Islet of Langerhans (tissue), 1 donor: ENCODE results near the gene CCDC39.

ENCODE experiments used
- FAIRE-seq: peaks from one replicate; lab custom pipeline; 2011; peaks lifted over from hg19 to GRCh38; lab: Jason Lieb, UNC

The CCDC39 gene

DNA sequence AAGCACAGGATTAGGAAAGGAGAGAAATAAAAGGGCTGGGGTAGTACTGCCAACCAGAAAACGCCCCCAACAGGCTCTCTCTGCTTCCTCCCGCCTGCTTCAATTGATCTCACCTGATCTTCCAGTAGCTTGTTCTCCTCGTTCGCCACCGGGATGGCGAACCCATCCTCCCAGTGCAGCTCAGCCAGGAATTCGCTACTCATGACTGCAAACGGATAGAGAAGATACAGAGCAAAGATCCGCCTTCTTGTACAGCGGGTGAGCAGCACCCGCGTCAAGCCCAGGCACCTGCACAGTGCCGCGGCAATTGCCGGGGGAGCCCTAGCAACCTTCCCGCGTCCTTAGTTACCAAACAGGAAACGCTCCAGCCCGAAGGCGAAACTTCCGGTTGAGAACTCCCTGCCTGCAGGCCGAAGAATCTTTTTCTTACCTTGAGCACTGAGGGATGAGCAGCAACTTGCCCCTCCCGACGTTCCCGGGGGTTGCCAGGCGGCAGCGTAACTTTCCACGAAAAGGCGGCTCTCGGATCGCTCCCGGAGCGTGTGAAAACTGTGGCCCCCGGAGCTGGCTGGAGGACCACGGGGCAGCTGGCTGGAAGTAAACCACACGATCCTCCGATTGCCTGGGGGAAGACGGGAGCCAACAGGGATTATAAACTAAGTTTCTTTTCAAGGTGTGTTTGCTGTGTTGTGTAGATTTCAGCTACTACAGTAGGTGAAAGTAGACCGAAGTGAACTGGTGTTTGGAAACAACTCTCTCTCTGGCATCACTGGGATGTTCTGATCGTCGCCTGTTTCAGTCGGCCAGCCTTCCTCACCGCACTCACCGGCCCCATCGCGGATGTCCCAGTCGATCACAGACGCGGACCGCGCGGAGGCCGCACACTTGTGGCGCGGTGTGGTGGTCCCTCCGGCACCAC is at the start of gene CCDC39:
CCDC39 (minus strand) TSS at position 312 of the 919 bp plus-strand sequence; CDS start at position 203, 109 bp downstream.
- no peak for FAIRE-seq

DNA sequence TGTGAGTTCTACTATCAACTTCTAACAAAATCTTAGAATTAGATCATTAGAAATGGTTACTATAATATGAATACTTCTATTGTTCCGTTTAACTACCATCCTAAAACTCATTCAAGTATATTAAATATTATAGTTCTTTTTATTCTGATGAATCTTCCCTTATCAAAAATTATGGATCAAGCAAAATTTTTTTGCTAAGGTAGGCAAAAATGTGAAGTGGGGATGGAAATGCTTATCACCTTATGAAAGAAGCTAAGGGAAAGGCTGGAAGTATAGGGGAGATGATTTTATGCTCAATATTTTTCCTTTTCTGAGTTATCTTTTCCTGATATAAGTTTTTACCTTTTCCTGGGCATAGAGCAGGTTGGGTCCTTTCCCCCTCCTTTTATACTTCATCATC is 40.7 kb upstream of the CCDC39 start:
- FAIRE-seq = no peak

DNA sequence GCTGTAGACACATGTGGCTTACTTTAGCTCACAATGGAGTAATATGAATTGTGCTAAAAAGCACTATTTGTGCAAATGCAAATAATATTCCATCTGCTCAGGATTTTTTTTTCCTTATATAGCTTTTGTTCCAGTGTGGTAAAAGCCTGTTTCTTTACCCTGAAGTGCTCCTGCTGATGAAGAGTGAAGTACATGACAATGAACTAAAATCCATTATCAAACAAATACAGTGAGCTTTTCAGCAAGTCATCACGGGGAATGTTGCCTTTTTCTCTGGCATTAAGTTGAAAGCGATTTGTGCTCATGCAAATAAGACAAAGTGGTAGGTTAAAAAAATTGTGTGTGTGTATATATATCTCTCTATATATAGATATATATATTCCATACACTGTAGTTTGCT is 28.6 kb upstream of the CCDC39 start:
- FAIRE-seq = no peak

DNA sequence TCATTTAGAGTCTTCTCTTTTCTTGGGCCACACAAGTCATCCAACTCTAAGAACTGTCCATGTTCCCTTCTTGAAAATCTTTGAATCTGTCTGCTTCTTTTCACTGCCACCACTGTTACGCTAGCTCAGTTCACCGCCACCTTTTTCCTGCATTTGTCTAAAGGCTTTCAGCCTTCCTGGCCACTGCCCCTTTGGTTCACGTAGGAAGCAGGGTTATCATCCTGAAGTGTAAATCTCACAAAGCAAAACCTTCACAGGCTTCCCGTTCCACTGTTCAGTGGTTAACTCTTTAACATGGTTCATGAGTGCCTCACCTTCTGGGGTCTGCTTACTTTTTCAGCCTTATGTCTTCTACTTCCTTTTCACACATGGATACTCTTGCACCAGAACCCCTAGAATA is 26.3 kb upstream of the CCDC39 start:
- FAIRE-seq = no peak

DNA sequence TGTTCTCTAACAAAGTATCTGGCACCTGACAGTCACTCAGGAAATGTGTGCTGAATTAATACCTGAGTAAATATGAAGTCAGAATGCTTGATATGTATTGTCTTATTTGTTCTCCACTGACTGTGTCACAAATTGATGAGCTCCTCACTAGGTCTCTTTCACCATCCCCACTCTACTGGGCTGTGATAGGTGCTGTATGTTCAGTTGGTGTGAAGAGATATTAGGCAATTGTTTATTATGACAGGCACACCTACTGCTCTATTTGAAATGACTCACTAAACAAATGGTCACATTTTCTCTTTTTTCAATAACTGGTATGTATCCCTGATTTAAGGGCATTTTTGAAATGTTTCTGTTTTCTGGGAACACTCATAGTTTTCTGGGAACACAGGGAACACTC is 25.2 kb upstream of the CCDC39 start:
- no peak for FAIRE-seq

DNA sequence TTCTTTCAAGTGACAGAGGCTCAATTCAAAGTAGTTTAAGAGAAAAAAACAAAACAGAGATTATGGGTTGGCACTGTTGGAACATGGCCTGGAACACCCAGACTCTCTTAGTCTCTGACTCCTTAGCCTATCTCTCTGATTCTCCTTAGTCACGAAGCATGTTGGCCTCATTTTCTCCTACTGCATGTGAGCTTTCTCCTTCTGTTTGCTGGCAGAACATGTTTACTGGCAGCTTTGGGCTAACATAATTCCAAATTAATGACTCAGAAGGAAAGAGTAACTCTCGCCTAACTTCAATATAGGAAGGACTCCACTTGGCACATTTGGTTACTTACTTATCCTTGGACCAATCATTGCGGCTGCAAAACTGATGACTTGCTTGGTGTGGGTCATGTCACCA is 21.7 kb upstream of the CCDC39 start:
- FAIRE-seq = no peak

DNA sequence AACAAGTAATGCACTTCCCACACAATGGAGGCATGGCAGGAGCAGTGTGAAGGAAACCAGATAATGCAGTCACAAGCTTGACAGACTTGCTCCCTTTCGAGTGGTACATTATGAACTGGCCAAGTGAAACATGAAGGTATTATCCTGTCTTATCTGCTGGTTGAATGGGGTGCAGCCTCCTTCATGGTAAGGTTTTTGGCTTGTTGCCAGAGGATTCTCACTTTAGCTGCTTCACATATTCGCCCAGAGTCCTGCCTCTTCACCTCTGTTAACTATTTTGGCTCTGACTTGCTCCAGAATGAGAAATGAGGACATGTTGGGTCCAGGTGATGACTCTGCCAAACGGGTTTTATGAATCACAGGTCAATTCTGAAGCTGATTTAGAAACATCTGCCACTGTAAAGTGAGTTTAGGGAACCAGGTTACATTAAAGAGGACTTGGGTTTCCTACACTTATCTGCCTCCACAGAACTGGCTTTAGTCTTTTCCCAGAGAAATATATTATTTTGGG is 19.5 kb upstream of the CCDC39 start:
- no peak for FAIRE-seq

DNA sequence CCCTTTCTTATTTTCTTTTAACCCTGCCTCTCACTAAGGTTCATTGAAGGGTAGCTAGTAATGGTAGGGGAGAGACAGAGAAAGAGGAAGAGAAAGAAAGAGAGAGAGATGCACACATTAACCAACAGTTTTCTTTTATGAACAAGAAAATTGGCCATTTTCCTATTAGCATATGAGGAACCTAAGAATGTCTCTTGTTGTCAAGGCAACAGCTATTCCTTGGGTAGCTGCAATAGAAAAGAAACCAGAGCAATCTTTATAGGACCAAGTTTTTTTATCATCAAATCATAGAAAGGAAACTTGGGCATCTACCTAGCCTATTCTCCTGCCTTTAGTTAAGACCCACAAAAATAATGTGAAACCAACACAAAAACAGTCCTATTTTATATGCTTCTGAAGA is 15.0 kb upstream of the CCDC39 start:
- no peak for FAIRE-seq

DNA sequence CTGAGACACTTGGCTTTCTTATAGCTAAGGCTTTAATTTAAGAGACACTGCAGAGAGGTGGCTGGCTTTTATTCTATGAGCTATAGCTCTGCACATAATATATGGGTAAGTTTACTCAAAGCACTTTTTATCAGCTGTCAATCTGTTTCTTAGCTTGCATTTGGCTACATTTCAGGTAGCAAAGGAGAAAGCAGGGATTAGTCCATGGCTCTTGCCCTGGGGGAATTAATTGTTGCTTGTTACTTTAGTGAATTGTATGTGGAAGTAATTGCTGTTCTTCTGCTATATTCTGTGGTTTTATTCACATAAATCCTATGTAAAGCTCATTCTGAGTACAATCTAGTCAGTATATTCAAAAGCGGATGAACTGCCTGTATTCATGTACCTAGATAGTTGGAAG is 14.4 kb upstream of the CCDC39 start:
- FAIRE-seq = no peak

DNA sequence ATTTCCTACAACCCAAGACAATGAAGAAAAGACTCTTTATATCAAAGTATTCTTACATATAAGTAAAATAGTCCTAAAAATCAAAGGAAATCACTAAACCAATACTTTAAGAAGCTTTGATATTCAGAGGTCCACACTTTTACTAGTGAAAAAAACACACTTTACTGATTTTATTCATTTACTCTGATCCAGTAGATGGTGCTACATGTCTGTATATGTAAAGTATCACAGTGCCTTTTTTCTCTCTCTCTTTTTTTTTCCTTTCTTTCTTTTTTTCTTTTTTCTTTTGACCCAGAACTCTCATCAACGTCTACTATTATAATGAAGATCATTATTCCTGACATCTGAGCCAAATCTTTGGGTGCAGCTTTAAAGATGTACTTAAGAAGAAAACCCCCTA is 10.8 kb upstream of the CCDC39 start:
- FAIRE-seq = no peak

DNA sequence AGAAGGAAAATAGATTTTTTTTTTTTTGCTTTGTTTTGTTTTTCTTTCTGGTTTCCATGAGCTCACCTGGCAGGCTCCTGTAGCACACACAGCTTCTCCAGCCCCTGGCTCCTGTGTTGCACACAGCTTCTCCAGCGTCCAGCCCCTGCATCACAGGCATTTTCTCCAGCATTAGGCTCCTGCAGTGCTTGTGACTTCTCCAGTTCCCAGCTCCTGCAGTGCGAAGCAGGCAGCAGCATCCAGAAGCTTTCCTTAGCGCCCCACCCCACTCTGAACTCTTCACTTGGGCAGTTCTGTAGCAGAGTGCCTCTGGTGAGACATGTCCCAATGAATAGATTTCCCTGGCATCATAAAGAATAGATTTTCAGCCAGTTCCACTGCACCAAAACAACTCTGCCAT is 5.5 kb upstream of the CCDC39 start:
- no peak for FAIRE-seq

DNA sequence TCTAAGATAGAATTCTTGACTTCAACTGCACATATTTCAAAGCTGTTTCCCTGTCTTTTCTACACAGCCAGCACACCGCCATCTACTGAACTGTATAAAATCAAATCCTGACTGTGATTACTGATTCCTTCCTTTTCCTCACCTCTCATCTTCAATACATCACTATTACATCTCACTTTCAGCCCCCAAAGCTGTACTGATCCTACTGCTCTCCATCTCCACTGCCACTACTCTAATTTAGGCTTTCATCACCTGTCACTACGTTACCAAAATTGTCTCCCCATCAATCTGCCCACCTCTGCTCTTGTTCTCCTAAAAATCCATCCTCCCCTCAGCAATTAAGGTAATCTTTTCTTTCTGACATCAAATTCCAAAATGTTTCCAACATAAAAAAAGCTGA is 4.5 kb upstream of the CCDC39 start:
- FAIRE-seq = no peak

DNA sequence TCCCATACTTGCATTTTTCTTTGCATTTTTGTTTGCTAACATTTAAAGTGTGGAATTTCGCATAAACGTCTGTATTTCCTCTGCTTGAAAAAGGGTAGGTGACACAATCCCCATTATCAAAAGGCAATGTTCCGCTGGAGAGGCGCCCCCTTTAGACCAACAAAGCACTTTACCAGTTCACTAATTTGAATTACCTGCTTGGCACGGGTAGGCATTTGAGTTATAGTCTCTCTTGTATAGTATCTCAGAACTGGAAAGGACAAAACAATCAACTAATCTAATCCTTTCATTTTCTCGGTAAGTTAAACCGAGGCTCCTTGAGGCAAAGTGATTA is 775 bp upstream of the CCDC39 start:
- FAIRE-seq = peak; percentile 24

DNA sequence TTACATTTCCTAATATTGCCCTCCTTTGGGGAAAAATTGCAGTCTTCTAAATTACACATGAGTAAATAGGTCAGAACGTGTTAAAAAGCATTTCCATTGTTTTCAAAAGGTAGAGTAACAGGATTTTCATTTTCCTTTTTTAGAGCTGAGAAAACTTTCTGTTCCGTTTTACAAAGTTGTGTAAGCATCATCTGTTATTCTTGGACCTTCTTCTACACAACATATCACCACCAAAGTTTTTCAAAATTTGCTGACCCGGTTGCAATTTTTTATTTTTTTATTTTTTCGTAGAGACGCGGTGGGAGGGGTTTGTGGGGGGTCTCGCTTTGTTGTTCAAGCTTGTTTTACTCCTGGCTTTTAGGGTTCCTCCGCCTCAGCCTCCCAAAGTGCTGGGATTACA is 1.1 kb downstream of the CCDC39 start:
- FAIRE-seq = no peak

DNA sequence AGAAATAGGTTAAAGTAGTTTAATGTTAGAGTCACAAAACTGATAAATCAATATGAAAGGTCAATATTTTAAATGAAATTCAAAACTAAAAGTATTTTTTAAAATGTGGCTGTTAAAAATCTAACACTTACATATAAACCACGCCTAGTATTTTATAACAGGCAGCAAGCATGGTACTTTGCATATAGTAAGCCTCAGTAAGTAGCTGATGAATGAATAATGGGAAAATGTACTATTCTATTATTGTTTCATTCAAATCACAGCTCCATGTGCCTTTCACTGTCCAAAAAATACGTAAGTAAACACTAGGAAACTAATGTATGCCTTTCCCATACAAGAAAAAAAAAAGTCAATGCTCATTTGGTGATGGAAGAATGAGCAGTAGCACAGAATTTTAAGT is 17.8 kb downstream of the CCDC39 start:
- FAIRE-seq = no peak

DNA sequence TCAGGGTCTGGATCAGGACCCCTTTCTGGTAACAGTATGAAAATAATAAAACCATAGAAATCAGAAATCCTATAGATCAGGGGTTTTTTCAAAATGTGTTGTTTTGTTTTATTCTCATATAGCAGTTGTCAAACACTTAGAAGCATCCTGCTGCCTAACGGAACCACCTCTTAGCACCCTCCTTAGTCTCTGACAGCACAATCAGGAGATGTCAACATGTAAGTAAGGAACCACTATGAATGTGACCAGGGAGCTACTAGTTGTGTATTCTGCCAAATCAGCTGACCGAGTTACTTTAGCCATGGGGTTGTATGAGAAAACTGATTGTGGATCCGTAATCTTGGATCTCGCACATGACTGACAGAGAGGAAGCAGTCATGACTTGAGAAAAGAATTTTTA is 22.2 kb downstream of the CCDC39 start:
- FAIRE-seq = no peak

DNA sequence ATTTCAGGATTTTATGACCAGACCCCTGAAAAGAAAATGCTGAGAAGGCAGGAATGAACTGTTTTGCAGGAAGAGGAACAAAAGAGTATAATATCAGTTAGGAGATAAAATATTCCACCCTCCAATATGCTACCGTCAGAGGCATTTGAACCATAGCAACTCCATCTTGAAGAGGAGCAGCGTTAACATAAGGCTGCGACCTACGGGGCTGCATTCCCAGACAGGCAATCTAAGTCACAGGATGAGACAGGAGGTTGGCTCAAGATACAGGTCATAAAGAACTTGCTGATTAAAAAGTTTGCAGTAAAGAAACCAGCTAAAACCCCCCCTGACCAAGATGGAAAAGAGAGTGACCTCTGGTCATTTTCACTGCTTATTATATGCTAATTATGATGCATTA is 22.9 kb downstream of the CCDC39 start:
- no peak for FAIRE-seq

DNA sequence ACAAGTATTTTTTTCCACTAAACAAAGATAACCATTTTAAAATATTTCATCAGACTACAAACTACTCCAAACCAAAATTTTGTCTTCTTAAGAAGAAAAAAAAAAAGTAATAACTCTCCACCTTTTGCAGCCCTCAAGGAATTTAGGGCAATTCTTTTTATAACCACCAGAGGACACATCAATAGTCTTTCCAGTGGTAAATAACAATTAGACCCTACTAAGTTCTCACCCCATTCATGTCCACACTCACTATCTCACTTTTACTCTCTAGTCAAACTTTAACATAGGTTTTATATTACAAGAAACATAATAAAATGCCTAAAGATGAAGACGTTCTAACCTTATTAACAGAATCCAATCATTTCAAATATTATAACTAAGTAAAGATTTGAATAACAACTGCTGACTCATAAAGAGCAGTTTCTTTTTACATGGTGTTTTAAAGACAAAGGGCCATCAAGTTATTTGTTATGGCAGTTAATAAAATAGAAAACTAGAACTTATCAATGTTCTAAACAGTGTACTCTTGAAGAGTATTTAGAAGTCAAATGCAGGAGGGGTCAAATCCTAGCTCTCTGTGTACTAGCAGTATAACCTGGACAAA is 33.0 kb downstream of the CCDC39 start:
- no peak for FAIRE-seq

DNA sequence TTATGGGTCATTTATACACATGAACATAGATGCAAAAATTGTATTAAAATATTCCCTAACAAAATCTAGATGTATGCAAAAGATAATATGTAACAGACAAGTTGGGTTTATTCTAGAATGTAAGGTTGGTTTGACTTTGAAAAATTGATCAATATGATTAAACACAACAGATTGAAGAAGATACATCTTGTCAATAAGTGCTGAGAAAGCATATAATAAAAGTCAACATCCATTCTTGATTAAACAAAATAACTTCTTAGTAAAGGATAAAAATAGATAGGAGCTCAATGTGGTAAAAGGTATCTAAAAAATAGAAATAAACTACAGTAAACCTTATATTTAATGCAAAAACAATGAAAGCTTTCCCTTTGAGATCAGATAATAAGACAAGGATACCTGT is 38.3 kb downstream of the CCDC39 start:
- FAIRE-seq = no peak

DNA sequence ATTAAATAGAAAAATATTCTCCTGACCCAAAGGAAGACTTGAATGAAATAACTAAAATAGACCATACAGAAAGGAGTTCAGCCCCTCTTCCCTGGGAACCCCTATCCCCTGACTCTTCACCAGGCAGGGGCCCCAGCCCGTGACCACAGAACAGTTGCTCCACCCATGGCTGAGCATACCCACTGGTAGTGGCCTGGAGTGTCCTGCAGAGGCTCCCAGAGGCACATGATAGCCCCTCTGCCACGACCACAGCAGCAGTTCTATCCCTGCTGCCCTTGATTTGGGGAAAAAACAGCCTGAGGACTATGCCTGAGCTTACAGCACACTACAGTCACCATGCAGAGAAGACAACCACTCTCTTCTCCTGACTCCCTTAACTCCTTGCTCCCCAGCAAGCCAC is 45.6 kb downstream of the CCDC39 start:
- FAIRE-seq = no peak

DNA sequence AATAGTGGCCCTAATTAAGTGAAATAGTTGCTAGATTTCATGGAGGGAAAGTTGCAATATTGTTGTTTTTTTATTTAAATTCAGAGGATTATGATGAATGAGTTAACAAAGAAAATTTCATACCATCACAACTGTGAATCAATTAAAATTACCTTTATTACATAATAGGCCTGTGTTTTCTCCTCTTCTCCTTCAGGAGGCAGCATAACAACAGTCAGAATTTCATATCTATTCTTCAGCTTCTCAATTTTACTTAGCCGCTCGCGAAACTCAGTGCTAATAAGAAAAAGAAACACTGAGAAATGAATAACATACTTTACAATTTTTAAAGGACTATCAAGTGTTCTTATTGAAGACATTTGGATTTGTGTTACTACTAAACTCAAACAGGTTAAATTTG is 48.0 kb downstream of the CCDC39 start:
- no peak for FAIRE-seq

DNA sequence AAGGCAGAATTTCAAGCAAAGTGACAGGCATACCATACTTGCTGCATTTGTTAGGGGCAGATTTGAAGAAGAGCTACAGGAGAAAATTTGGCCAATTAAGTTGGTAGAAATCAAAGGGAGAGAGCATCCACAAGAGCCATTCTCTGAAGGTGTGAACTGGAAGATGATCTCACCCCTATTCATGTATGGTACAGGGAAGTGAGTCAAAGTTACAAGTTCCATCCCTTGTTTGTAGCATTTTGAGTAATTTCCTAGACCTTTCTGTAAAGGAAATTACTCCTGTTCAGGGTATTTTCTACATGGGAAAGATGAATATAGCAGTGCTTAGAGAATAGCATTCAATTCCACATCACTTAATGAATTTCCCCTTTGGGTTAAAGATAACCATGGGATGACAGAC is 48.9 kb downstream of the CCDC39 start:
- no peak for FAIRE-seq

DNA sequence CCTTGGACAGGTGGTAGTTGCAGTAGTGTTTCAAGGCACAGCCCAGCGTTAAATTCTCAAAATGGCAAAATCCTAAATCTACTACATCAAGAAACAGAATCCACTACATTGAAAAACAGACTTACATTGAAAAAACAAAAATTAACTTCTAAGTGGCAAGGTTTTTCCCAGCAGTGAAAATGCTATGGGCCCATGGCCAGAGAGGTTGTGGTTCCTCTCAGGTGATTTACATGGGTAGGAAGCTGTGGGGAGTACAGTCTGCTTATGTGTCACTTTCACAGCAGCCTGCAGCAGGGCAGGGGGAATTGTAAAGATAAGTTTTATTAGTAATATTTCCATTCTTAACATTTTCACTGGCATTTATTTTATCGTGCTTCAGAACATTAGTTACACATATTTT is 52.4 kb downstream of the CCDC39 start:
- FAIRE-seq = no peak

DNA sequence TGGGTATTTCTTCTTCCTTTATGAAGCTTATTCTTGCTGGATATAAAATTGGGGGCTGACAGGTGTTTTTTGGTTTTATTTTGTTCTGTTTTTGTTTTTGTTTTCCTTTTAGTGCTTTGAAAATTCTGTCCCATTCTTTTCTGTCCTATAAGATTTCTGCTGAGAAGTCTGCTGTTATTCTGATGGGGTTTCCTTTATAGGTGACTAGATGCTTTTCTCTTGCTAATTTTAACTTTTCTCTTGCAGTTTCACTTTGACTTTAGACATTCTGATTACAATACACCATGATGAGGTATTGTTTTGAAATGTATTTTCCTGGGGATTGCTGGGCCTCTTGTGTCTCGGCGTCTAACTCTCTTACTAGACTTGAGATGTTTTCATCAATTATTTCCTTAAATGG is 54.6 kb downstream of the CCDC39 start:
- no peak for FAIRE-seq
